DMS79 (cell line): ENCODE data around the gene GRHL1.

Experiments
- DNase-seq: peaks from one replicate; lab custom pipeline; 2025; lab: John Stamatoyannopoulos, UW

The GRHL1 gene

GRCh38 chr2:9994462-9994861 lies 43.0 kb downstream of the GRHL1 start:
- DNase-seq = no peak

- DNase-seq = no peak
Observed at GRCh38 chr2:9995059-9995458, 43.6 kb downstream of the GRHL1 start.

- DNase-seq = no peak
Observed at GRCh38 chr2:9996321-9996720, 44.8 kb downstream of the GRHL1 start.

- no peak for DNase-seq
Observed at GRCh38 chr2:9997936-9998335, 46.4 kb downstream of the GRHL1 start.

- DNase-seq = no peak
Observed at GRCh38 chr2:9998916-9999654, 47.6 kb downstream of the GRHL1 start.

- no peak for DNase-seq
Observed at GRCh38 chr2:9999693-10000092, 48.2 kb downstream of the GRHL1 start.

GRCh38 chr2:10000541-10000940 lies 49.0 kb downstream of the GRHL1 start:
- no peak for DNase-seq

GRCh38 chr2:10001586-10001985 lies 50.1 kb downstream of the GRHL1 start:
- no peak for DNase-seq

GRCh38 chr2:10002109-10002508 lies 50.6 kb downstream of the GRHL1 start:
- DNase-seq = no peak

GRCh38 chr2:10002681-10003080 lies 51.2 kb downstream of the GRHL1 start:
- no peak for DNase-seq

GRCh38 chr2:10003206-10004125 lies 52.0 kb downstream of the GRHL1 start:
- no peak for DNase-seq

- DNase-seq = no peak
Observed at GRCh38 chr2:10004401-10004800, 52.9 kb downstream of the GRHL1 start.

GRCh38 chr2:10004836-10005235 lies 53.3 kb downstream of the GRHL1 start:
- no peak for DNase-seq

- no peak for DNase-seq
Observed at GRCh38 chr2:10005461-10006235, 54.2 kb downstream of the GRHL1 start.

- no peak for DNase-seq
Observed at GRCh38 chr2:10006236-10007161, 55.0 kb downstream of the GRHL1 start.

- no peak for DNase-seq
Observed at GRCh38 chr2:10007435-10007834, 55.9 kb downstream of the GRHL1 start.

- no peak for DNase-seq
Observed at GRCh38 chr2:10007921-10008808, 56.7 kb downstream of the GRHL1 start.

- DNase-seq = no peak
Observed at GRCh38 chr2:10008809-10009176, 57.3 kb downstream of the GRHL1 start.

GRCh38 chr2:10009271-10009810 lies 57.8 kb downstream of the GRHL1 start:
- DNase-seq = no peak
